ENCODE measurements around the gene HSPB6.

DNA sequence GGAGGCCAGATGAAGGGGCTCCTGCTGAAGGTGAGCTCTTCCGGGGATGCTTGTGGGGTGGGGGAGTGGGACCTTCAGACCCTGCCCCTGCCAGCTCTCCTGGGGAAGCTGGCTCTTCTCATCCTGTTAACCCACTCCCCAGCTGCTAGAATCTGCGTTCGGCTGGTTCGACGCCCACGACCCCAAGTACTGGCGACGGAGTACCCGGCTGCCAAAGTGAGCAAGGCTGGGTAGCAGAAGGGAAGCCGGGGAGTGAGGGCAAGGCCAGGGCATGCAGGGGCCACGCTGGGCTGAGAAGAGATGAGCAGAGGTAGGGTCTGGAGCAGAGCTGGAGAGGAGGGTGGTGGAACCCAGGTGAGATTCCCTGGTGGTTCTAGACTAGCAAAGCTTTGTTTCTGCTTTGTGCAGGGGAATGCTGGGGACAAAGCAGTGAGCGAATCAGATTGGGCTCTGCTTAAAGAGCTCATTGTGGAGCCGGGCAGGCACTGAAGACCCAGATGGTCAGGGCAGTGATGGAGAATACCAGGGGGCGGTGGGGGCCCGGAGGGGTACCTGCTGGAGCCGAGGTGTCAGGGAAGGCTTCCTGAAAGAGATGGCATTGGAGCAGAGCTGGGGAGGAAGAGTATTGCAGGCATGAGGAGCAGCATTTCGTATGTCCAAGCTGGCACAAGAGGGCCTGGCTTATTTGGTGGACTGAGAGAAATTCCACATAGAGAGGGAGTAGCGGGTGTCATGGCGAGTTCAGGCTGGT is 28.7 kb downstream of the HSPB6 start:
- TF ChIP-seq, protein P1, sequence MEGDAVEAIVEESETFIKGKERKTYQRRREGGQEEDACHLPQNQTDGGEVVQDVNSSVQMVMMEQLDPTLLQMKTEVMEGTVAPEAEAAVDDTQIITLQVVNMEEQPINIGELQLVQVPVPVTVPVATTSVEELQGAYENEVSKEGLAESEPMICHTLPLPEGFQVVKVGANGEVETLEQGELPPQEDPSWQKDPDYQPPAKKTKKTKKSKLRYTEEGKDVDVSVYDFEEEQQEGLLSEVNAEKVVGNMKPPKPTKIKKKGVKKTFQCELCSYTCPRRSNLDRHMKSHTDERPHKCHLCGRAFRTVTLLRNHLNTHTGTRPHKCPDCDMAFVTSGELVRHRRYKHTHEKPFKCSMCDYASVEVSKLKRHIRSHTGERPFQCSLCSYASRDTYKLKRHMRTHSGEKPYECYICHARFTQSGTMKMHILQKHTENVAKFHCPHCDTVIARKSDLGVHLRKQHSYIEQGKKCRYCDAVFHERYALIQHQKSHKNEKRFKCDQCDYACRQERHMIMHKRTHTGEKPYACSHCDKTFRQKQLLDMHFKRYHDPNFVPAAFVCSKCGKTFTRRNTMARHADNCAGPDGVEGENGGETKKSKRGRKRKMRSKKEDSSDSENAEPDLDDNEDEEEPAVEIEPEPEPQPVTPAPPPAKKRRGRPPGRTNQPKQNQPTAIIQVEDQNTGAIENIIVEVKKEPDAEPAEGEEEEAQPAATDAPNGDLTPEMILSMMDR (IDR thresholded peaks at IDR 0.05; ENCODE audit: insufficient read depth, low read length), result no peak
- TF ChIP-seq POLR2AphosphoS5 (IDR thresholded peaks at IDR 0.05; ENCODE audit: low read depth) (no peak), SPI1 (IDR thresholded peaks at IDR 0.05; ENCODE audit: borderline replicate concordance, low read depth) (no peak), GABPA (IDR thresholded peaks at IDR 0.05; ENCODE audit: low read depth) (no peak)

Measured in HL-60 (cell line).